Activated T-cell treated with anti-CD3 and anti-CD28 coated beads, Interleukin-2, amount 50 U/mL, for 72 hours (primary cell): Measurements from ENCODE around the gene ANXA8L1. TPM values are rescaled to one million over a fixed set of nuclear protein-coding genes. Genes with fewer than 3 reads are reported as not detected.
"Not testable (repeated sequence)": the region's sequence is repeated elsewhere in the genome, so short reads cannot be mapped to it uniquely, and the experiment has no call there.

Experiments used
- ATAC-seq, 2 donors: fragments of 150-1000 bp; cut with Tn5 transposase; replicated peaks in 1 of 2; 2 replicates each; pipeline ENCODE4 v1.10.0; 2021; ENCODE audit warnings: moderate library complexity in 2 of 2, mild to moderate bottlenecking in 1 of 2
- DNase-seq, 2 donors: peaks; one replicate each; pipeline ENCODE4 v3.0.0; 2021 to 2022; ENCODE audit warnings: mixed read lengths in 1 of 2
- H3K27ac Mint-ChIP-seq: one replicate; pipeline ENCODE4 v1.8.0; 2022; ENCODE audit warnings: mild to moderate bottlenecking, moderate library complexity, mixed read lengths
- H3K27me3 Mint-ChIP-seq: one replicate; pipeline ENCODE4 v1.8.0; 2022; ENCODE audit warnings: low read depth, mixed read lengths
- H3K36me3 Mint-ChIP-seq, 2 donors: one replicate each; pipeline ENCODE4 v1.8.0; 2022; ENCODE audit warnings: mixed read lengths in 2 of 2, mild to moderate bottlenecking in 1 of 2; ENCODE audit not compliant: insufficient read depth in 2 of 2
- H3K4me1 Mint-ChIP-seq: one replicate; pipeline ENCODE4 v1.8.0; 2022; ENCODE audit warnings: low read depth, mixed read lengths
- H3K4me3 Mint-ChIP-seq, 2 donors: one replicate each; pipeline ENCODE4 v1.8.0; 2022; ENCODE audit warnings: mild to moderate bottlenecking in 2 of 2, mixed read lengths in 2 of 2, moderate library complexity in 2 of 2
- H3K9me3 Mint-ChIP-seq, 2 donors: one replicate each; pipeline ENCODE4 v1.8.0; 2022; ENCODE audit warnings: mixed read lengths in 2 of 2
- total RNA-seq, 2 donors: library from RNA; stranded (reverse); gene quantifications; one replicate each; pipeline ENCODE4 v1.2.3, GENCODE V29; 2022

Gene ANXA8L1
- total RNA-seq, 2 donors from 2014 or later: 0.51 TPM; not detected in 1

DNA sequence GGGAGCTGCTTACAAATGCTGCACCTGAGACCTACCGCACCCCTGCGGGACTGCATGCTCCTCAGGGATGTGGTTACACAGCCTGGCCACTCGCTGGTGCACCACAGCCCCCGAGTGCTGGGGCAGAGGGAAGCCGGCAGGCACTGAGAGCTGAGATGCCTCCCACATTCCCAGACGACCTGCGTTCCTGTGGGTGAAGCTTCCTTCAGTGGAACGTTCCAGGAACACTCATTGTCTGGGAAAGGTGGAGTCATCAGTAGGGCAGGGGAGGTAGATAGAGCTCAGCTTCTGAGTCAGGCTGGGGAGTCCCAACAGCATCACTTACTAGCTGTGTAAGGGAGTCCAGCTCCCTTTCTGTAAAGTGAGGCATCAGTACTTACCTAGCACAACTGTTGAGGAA lies 2.5 kb downstream of the ANXA8L1 start:
- not testable (repeated sequence) for H3K4me3 Mint-ChIP-seq, H3K9me3 Mint-ChIP-seq, H3K4me1 Mint-ChIP-seq, DNase-seq, H3K27me3 Mint-ChIP-seq, H3K36me3 Mint-ChIP-seq, H3K27ac Mint-ChIP-seq
- ATAC-seq: peak; percentile 93 to 95

DNA sequence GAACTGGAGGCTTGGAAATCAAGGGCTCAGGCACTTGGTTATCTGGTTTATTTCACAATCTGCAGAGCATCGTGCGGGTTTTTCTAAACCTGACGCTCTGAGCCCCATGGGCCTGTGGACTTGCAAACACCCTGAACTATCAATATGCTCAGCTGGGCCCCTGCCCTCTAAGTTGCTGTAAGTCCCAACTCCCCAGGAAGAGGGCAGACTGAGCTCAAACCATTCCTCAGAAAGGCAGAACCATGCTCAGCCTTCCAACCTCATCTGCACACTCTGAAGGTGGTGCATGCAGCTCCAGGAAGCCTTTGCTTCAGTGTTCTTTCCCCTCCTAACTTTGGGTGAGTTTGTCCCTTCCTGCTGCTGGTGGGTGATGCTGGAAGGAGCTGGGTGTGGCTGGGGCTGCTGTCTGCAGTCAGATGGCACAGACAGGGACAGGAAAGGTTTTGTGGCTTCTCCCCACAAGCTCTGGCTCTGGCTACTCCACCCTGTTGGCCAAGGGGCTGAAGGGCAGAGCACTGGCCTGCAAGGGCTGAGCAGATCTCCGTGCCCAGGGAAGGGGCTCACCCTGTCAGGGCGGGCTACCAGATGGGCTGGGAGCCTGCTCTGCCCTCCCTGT lies 3.8 kb downstream of the ANXA8L1 start:
- H3K27ac Mint-ChIP-seq, ATAC-seq, H3K4me3 Mint-ChIP-seq, DNase-seq, H3K9me3 Mint-ChIP-seq, H3K4me1 Mint-ChIP-seq, H3K27me3 Mint-ChIP-seq, H3K36me3 Mint-ChIP-seq: not testable (repeated sequence)

DNA sequence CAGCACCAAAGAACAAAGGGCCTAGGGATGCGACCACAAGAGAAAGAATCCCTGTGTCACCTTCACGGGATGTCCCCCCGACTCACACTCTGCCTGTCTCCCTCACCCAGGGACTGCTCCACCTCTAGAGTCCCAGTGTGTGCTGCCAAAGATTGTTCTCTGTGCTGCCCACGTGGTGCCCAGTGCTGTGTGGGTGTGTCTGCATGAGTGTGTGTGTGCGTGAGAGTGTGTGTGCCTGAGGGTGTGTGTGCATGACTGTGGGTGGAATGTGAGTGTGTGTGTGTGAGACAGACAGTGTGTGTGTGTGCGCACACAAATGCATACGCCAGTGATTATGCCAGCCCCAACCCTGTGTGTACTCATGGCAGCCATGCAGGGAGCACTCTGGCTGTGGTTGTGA lies 10.3 kb downstream of the ANXA8L1 start:
- not testable (repeated sequence) for H3K4me3 Mint-ChIP-seq, DNase-seq, H3K27me3 Mint-ChIP-seq, H3K4me1 Mint-ChIP-seq, H3K9me3 Mint-ChIP-seq, H3K27ac Mint-ChIP-seq, H3K36me3 Mint-ChIP-seq, ATAC-seq

DNA sequence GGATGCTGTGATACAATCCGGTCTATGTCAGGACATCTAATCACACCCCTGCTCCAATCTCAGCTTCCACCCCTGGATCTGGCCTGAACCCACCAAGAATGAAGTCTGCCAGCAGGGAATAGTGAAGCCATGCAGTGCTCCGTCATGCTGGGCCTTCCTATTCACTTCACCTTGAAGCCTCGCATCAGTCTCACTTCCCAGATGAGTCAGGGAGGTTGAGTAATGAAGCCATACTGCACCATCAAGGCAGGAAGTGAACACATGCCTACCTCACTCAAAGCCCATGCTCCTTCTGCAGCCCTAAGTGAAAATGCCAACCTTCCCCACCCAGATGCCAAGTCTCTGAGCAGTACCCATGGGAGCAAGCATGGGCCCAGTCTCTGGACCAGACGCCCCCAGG lies 11.1 kb downstream of the ANXA8L1 start:
- H3K4me3 Mint-ChIP-seq, H3K4me1 Mint-ChIP-seq: not testable (repeated sequence)
- peak; percentile 99 to 100 for ATAC-seq

DNA sequence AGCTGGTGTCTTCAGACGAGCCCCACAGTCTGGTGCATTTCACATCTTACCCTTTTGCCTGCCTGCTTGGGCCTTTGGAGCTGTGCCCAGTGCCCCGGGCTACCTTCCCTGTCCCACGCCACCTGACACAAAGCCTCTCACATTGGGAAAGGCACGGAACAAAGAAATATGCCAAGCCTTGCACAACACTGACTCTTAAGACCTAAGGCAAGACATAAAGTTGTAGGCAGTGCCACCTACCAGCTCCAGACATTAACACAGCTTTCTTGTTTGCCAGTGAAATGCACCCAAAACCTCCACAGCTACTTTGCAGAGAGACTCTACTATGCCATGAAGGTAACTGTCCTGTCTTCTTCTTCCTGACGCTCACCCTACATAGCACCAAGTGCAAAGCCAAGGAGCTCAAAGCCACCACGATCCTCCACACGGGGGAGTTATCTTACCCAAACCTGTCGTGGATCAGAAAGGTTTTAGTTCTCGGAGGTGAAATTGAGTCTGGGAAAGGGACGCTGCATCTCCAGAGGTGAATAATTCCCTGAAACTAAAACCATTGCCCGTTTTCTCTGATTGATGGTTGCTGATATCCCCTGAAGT lies 11.8 kb downstream of the ANXA8L1 start:
- DNase-seq, H3K36me3 Mint-ChIP-seq, H3K4me1 Mint-ChIP-seq, H3K27ac Mint-ChIP-seq, H3K9me3 Mint-ChIP-seq, H3K4me3 Mint-ChIP-seq, ATAC-seq, H3K27me3 Mint-ChIP-seq: not testable (repeated sequence)

More for the DNA sequence above, 11.1 kb downstream of the ANXA8L1 start:
- not testable (repeated sequence) for H3K9me3 Mint-ChIP-seq, H3K27me3 Mint-ChIP-seq, H3K27ac Mint-ChIP-seq, H3K36me3 Mint-ChIP-seq, DNase-seq

DNA sequence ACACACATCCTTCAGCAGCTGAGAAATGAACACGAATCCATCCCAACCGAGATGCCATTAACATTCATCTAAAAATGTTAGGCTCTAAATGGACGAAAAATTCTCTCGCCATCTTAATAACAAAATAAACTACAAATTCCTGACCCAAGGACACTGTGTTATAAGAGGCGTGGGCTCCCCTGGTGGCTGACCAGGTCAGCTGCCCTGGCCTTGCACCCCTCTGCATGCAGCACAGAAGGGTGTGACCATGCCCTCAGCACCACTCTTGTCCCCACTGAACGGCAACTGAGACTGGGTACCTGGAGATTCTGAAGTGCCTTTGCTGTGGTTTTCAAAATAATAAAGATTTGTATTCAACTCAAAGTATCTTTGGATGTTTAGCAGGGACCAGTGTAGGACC lies 15.8 kb downstream of the ANXA8L1 start:
- H3K9me3 Mint-ChIP-seq, H3K27me3 Mint-ChIP-seq, H3K27ac Mint-ChIP-seq, ATAC-seq, H3K36me3 Mint-ChIP-seq, DNase-seq, H3K4me3 Mint-ChIP-seq, H3K4me1 Mint-ChIP-seq: not testable (repeated sequence)

DNA sequence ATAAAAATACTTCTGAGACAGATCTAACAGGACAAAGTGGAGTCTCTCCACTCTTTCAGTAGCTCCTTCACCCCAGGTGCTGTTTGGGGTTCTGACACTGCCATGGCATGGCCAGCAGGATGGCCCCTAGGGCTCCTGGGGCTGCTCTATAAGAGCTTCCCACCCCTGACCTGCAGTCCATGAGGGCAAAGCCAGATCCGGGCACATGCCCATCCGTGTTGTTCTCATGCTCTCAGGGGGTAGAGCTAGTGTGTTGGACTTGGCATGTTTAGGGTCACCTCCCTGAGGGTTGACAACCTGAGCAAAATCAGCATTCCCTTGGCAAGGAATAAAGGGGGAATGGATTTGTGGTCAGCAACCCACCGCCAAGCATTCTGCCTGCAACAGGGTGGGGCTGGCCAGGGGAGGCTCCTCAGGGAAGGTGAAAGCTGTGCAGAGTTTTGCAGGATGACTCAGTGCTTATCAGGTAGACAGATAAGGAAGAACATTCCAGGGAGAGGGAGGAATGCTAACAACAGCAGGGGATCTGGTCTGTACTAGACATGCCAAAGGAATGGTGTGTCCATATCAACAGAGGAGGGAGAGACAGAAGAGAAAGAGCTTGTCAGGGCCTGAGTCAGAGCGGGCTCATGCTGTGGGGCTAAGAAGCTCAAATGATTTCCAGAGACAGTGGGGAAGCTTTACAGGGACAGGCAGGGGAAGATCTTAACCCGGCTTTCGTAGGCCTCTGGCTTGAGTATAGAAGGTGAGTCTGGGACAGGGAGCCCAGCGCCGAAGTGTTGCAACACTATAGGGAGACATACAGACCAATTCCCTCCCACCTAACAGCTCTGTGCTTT lies 21.1 kb downstream of the ANXA8L1 start:
- H3K27me3 Mint-ChIP-seq, H3K4me1 Mint-ChIP-seq, H3K9me3 Mint-ChIP-seq, H3K36me3 Mint-ChIP-seq, H3K4me3 Mint-ChIP-seq, H3K27ac Mint-ChIP-seq, ATAC-seq, DNase-seq: not testable (repeated sequence)

DNA sequence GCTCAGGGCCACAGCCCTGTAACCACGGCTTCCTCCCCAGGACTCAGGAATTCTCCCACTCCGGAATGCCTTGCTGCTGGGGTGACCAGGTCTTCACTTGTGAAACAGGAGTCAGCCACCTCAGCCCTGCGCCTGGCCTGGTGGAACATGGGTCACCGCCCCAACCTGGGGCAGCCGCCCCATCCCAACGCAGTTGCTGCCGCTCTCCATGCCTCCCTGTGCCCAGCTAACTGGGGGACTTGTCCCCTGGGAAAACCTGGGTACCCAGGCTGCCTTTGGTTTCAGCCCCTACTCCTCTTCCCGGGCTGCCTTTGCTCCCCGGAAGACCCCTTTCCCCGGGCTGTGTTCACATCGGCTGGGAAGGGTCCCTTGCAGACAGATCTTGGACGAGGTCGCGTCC lies 22.2 kb downstream of the ANXA8L1 start:
- not testable (repeated sequence) for H3K27me3 Mint-ChIP-seq, H3K4me3 Mint-ChIP-seq, H3K4me1 Mint-ChIP-seq, DNase-seq, ATAC-seq, H3K27ac Mint-ChIP-seq, H3K9me3 Mint-ChIP-seq, H3K36me3 Mint-ChIP-seq

DNA sequence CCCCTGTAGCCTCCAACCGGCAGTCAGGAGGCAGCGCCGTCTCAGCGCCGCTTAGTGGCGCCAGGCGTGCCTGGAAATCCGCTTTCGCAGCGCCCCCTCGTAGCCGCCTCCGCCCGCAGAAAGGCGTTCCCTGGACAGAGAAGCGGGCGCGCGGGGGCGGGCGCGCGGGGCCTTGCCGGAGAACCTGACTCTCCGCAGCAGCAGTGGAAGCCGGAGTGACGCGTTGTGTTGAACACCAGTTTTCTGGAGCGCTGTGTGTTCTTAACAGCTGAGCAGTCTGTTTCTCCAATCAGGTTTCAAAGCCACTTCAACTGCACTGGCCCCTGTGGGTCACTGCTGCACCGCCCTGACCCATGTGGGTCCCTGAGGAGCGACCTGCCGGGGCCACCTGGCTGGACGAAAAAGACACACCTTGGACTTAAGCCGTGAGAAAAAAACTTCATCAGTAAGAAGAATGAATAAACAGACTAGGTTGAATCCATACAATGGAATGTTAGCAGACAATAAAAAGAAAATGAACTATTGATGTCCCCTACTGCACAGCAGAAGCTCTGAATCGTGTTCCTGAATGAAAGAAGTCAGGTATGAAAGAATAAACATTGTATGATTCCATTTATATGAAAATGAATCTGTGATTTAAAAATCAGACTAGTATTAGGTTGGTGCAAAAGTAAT lies 22.8 kb downstream of the ANXA8L1 start:
- peak; percentile 89 to 93 for ATAC-seq
- not testable (repeated sequence) for H3K27me3 Mint-ChIP-seq, H3K4me1 Mint-ChIP-seq, H3K9me3 Mint-ChIP-seq, H3K27ac Mint-ChIP-seq, H3K36me3 Mint-ChIP-seq, DNase-seq
- peak overlapping the region; percentile 37 to 75 for H3K4me3 Mint-ChIP-seq

DNA sequence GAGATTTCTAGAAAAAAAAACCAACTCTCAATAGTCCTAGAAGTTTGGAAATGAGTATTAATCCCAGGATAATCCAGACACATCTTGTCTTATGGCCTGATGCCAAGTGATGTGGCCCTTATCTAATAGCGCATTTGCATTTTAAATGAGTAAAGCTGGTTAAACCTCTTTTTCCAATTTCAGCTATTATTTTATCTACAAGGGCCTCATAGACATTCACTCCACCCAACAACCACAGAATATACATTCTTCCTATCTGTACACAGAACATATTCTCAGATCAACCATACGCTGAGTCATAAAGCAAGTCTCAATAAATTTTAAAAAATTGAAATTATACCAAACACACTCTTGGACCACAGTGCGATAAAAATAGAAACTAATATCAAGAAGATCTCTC lies 34.0 kb downstream of the ANXA8L1 start:
- not testable (repeated sequence) for H3K36me3 Mint-ChIP-seq, H3K27ac Mint-ChIP-seq, H3K27me3 Mint-ChIP-seq, H3K9me3 Mint-ChIP-seq, H3K4me1 Mint-ChIP-seq, DNase-seq, H3K4me3 Mint-ChIP-seq, ATAC-seq

DNA sequence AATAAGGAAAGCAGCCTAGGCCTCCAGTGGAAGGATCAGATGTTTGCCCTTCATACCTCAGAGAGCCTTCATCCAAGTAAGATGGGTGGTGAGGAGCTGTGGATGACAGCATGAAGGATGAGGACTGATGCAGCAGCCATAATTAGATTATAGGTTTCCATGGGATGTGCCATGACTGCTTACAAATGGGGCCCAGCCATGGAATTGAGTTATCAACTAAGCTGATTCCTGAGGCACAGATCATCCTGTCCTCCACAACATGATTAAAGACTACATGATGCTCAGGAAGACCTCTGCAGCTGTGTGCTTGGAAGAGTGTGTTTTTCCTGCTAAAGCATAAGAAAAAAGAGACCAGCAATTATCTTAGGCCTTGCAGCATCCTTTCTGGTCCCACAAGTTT lies 35.5 kb downstream of the ANXA8L1 start:
- H3K36me3 Mint-ChIP-seq, H3K27me3 Mint-ChIP-seq, H3K9me3 Mint-ChIP-seq, DNase-seq, H3K4me3 Mint-ChIP-seq, H3K27ac Mint-ChIP-seq, ATAC-seq, H3K4me1 Mint-ChIP-seq: not testable (repeated sequence)

DNA sequence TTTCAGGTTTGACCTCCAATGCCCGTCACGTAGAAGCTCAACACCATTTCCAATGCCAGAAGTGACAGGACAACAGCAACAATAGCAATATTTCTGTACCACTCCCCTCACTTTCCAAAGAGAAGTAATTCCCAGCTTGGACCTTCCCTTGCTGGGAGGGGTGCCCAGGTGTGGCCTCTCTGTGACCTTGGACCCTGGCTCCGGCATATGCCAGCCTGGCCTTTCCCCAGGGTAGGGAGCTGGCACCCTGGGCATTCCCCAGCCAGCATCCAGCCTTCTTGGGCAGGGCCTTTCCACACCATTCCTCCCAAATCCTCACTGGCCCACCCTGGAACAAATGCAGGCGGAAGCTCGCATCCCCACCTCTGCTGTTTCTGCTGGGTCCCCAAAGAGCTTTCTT lies 37.1 kb downstream of the ANXA8L1 start:
- not testable (repeated sequence) for ATAC-seq, DNase-seq, H3K9me3 Mint-ChIP-seq, H3K4me1 Mint-ChIP-seq, H3K36me3 Mint-ChIP-seq, H3K27me3 Mint-ChIP-seq, H3K4me3 Mint-ChIP-seq, H3K27ac Mint-ChIP-seq

DNA sequence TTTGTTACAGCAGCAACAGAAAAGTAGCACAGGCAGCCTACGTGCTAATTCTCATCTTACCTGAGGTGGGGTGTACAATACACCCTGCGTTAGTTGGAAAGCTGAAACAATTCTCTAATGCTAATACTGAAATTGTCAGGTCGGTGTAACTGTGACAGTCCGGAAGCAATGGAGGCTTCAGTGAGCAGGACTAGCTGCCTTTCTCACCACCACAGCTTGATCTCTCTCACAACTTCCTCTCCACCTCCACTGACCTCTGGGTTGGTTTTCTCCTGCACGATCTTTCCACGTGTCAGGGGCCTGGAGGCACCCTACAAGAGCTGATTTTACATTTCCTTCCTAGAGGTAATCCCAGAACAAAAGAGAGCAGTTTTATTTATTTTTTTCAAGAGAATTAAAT lies 39.7 kb downstream of the ANXA8L1 start:
- not testable (repeated sequence) for H3K27ac Mint-ChIP-seq, DNase-seq, H3K4me3 Mint-ChIP-seq, ATAC-seq, H3K27me3 Mint-ChIP-seq, H3K9me3 Mint-ChIP-seq, H3K4me1 Mint-ChIP-seq, H3K36me3 Mint-ChIP-seq
